Urinary bladder (tissue), 4 donors: ENCODE measurements around the gene SLC36A2. TPM values are rescaled to one million over a fixed set of nuclear protein-coding genes. Genes with fewer than 3 reads are reported as not detected.

Experiments
- DNase-seq: peaks from one replicate; pipeline ENCODE4 v3.0.0-alpha.2; 2015; ENCODE audit errors: extremely low spot score
- H3K27ac ChIP-seq: one replicate; pipeline ENCODE4 v1.5.1; 2013; ENCODE audit warnings: low read depth, mild to moderate bottlenecking, moderate library complexity
- H3K36me3 ChIP-seq: one replicate; pipeline ENCODE4 v1.6.1; 2013; ENCODE audit warnings: mild to moderate bottlenecking, moderate library complexity; ENCODE audit not compliant: insufficient read depth
- H3K4me1 ChIP-seq: one replicate; pipeline ENCODE4 v1.6.1; 2013; ENCODE audit warnings: mild to moderate bottlenecking, moderate library complexity; ENCODE audit not compliant: insufficient read depth
- H3K4me3 ChIP-seq: one replicate; pipeline ENCODE4 v1.5.1; 2013; ENCODE audit warnings: low read depth, low read length
- WGBS: extraction: QIAGEN DNeasy Blood & Tissue Kit; methylation state at CpG from one replicate; pipeline ENCODE4 v1.1.7; 2013; 5-methylcytosine and 5-hydroxymethylcytosine counted together
- polyA plus RNA-seq: library from polyadenylated mRNA; stranded (reverse); fragments of 200-250 nt; gene quantifications from one replicate; pipeline ENCODE4 v1.2.3, GENCODE V29; 2013
- total RNA-seq: library from RNA; depleted of rRNA; stranded (reverse); fragments of >200 nt; gene quantifications from one replicate; pipeline ENCODE4 v1.2.3, GENCODE V29; 2014
- donor health status: healthy with polysubstance abuse.
- donor health status: healthy.

SLC36A2 gene
- total and polyA plus RNA-seq, 2 donors = 0.03 TPM; not detected in 1

DNA sequence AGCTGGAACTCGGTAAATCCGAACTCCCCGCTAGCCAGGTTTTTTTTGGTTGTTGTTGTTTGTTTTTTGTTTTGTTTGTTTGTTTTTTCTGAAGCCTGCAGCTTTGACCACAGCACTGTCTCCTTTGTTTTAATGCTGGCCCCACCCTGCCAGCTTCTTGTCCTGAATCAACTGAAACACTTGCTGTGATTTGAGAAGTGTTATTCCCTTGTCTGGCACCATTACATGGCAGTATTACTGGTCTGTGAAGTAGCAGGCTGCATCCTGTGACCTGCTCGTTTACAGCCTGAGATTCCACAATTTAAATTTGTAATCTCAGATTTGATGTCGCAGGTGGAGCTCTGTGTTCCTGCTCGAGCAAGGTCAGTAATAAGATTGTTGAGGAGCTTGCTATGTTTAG is 1.4 kb upstream of the SLC36A2 start:
- H3K4me3 ChIP-seq = no peak overlapping the region
- 63% methylated on average over 6 of the region's 6 CpGs for WGBS
- no peak for DNase-seq

DNA sequence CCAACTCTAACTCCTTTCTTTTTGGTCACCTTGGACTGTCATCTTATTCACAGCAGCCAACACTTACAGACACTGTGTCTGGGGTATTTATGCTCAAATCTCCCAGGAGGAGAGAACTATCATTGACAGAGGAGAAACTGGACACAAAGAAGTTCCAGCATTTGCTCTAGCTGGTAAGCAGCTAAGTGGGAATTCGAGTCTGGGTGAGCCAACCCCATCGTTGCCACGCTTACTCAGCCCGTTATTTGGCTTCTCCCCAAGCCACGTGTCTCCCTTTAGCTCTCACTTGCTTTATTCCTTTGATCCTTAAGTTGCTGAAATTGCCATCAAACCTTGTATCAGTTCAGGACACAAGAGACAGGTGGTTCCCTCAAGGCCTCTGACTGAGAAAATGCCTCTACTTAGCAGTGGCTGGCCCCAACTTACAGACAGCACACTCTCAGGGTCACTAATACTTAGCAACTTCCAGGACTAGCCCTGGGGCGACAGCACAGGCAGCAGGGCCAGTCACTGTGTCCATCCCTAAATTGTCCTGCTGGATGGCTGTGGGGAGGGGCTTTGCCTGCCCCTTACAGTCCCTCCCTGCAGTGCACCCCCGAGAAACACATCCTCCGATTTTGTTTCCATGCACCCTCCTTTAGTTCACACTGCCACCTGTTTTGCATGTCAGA is 1.4 kb downstream of the SLC36A2 start:
- WGBS = 35% methylated on average over 8 of the region's 8 CpGs
- H3K27ac ChIP-seq = no peak overlapping the region
- H3K4me1 ChIP-seq = no peaks in the 10 kb centered on the region
- no peaks in the 10 kb centered on the region for H3K36me3 ChIP-seq
- DNase-seq = no peak
- no peak overlapping the region for H3K4me3 ChIP-seq

More for the DNA sequence above, 1.4 kb upstream of the SLC36A2 start:
- no peak overlapping the region for H3K27ac ChIP-seq
- H3K4me1 ChIP-seq = no peaks in the 10 kb centered on the region
- H3K36me3 ChIP-seq = no peaks in the 10 kb centered on the region

DNA sequence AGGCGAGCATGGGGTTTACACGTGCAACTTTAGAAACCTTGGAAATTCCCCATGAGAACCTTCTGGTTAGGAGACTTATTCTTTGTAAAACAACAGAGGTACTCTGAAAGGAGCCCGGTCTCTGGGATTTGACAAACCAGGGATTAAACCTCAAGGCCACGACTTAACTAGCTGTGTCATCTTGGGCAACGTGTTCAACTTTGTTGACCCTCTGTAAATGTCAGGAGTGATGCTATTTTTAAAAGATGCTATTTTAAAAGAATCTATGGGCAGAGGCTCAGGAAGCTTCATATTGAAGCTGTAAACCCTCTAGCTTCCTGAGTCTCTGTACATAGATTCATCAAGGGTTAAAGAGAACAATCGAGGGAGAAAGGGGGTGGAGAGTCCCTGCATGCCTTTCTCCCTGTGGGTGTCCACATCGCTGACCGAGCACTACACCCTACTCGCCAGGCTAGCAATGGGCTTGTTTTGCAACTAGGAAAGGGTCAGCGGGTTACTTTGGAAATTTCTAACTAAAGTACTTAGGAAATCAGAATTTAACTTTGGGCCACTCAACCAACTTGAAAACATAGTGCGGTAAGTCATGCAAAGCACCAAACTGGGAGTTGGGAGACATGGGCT is 2.1 kb downstream of the SLC36A2 start:
- WGBS = 30% methylated on average over 11 of the region's 11 CpGs
- Histone ChIP-seq H3K4me3 (no peak overlapping the region), H3K4me1 (no peaks in the 10 kb centered on the region), H3K27ac (no peak overlapping the region), H3K36me3 (no peaks in the 10 kb centered on the region)
- DNase-seq = no peak

DNA sequence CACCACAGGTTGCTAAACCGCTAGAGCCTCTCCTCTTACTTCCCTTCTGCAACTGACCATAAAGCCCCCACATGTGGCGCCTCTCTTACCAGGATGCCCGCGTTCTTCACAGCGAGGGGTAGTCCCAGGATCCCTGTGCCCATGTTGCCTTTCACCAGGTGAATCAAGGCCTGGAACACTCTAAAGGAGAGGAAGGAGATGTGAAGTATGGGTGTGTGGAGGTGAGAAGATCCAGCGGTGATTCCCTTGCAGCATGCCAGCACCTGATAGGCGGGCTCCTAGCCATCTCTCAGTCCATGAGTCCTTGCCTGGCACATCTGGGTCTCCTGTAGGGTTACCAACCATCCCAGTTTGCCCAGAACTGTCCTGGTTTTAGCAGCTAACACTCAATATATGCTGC is 3.3 kb downstream of the SLC36A2 start:
- no peak for DNase-seq
- 95% methylated on average over 7 of the region's 7 CpGs for WGBS
- Histone ChIP-seq H3K4me1 (no peaks in the 10 kb centered on the region), H3K36me3 (no peaks in the 10 kb centered on the region), H3K4me3 (no peak overlapping the region), H3K27ac (no peak overlapping the region)

DNA sequence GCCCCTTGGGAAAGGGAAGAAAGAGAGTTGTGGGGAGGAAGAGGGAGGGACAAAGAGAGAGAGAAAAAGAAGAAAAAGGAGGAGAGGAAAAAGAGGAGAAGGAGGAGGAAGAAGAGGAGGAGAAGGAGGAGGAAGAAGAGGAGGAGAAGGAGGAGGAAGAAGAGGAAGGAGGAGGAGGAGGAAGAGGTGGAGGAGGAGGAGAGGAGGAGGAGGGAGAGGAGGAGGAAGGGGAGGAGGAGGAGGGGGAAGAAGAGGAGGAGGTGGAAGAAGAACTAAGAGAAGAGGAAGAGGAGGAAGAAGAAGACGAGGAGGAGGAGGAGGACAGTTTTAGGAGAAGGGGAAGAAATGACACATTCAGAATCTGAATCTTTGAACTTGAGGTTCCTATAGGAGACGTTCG is 7.4 kb downstream of the SLC36A2 start:
- Histone ChIP-seq H3K27ac (no peak overlapping the region), H3K4me3 (no peak overlapping the region), H3K36me3 (no peaks in the 10 kb centered on the region), H3K4me1 (no peaks in the 10 kb centered on the region)
- no peak for DNase-seq
- WGBS = 82% methylated on average over 3 of the region's 3 CpGs

DNA sequence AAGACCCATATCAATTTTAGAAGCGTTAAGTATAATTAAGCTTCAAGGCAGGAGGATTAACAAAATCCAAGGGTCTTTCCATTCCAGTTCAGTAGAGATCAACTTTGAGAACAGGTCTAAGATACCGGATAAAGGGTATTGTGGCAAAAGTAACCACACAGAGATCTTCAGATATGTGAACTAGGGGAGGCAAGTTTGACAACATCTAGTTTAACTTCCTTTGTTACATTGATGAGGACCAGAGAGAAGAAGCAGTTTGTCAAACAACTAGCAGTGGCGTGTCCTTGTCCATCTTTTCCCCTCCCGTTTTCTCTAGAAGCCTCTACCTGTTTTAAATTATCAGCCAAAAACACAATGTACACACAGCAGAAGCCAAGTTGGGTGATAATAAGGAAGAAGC is 8.6 kb downstream of the SLC36A2 start:
- H3K27ac ChIP-seq = no peak overlapping the region
- WGBS = 78% methylated on average over 4 of the region's 4 CpGs
- no peak overlapping the region for H3K4me3 ChIP-seq
- no peak for DNase-seq
- no peaks in the 10 kb centered on the region for H3K4me1 ChIP-seq
- no peaks in the 10 kb centered on the region for H3K36me3 ChIP-seq

DNA sequence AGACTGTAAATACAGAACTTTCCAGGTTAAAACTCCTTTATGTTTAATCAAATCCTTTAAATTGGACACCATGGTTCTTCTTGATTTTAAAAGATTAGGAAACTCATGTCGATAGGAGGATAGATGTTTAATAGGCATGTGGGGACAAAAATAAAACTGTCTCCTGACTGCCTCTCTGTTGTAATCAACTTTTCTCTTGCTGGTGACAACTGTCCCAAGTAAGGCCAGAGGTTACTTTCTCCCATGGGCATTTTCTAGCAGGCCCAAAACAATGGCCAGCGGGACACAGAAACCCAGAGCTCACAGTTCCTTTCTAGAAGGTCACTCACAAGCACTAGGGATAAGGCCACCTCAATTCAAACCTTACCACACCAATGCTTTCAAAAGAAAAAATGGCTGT is 14.5 kb downstream of the SLC36A2 start:
- no peak for DNase-seq
- Histone ChIP-seq H3K4me1 (no peaks in the 10 kb centered on the region), H3K27ac (no peak overlapping the region), H3K4me3 (no peak overlapping the region), H3K36me3 (no peaks in the 10 kb centered on the region)
- WGBS = 83% methylated on average over 2 of the region's 2 CpGs

DNA sequence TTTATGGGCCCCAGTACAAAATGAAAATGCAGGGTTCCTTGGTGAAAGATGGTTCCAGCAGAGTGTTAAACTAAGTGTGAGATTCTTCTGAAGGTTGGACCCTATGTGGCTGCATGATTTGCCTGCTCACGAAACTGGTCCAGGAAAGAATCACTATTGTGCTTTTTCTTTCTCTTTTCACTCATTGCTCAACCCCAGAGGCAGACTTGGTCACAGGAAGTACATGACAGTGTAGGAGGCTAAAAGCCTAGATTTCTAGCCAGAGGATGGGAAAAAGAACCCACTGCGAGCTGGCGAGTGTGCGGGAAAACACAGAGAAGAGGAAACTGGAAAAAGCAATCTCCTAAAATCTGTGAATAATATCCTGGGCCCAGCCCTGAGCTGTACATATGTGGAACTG is 18.6 kb downstream of the SLC36A2 start:
- Histone ChIP-seq H3K4me3 (no peak overlapping the region), H3K36me3 (no peaks in the 10 kb centered on the region), H3K4me1 (no peaks in the 10 kb centered on the region), H3K27ac (no peak overlapping the region)
- WGBS = 89% methylated on average over 4 of the region's 4 CpGs
- DNase-seq = no peak

DNA sequence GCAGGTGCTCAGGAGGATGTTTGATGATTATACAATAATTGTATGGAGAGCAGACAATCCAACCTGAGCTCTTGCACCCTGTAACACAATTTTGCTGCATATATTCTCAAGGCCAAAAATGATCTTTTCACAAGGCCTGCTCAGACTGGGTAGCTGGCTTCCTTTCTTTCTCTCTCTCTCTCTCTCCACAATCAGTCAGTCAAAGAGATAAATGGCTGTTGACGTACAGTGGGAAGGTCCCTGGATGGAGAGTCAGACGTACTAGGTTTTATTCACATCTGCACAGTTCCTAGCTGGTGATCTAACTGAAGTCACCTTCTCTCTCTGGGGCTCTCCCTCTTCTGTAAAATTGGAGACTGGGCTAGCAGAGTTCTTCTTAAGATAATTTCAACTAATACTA is 19.8 kb downstream of the SLC36A2 start:
- Histone ChIP-seq H3K4me1 (no peaks in the 10 kb centered on the region), H3K36me3 (no peaks in the 10 kb centered on the region), H3K4me3 (no peak overlapping the region), H3K27ac (no peak overlapping the region)
- WGBS = 75% methylated on average over 2 of the region's 2 CpGs
- no peak for DNase-seq

DNA sequence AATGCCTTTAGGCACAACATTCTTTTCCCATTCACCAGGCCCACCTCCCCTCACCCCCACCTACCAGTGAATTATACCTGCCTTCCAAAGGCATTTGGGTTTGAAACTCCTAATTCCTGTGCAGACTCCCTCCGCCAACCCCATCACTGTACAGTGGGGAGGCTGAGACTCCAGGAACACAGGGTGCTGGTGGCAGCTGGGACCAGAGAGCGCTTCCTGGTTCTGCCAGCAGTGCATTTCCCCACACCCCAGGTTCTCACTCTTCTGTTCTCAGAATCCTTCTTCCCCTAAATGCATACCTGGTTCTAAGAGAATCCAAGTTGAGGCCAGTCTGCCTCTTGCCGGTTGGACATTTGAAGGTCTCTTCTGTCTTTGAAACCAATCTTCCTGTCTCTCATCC is 21.1 kb downstream of the SLC36A2 start:
- H3K27ac ChIP-seq = no peak overlapping the region
- no peak overlapping the region for H3K4me3 ChIP-seq
- no peak for DNase-seq
- H3K4me1 ChIP-seq = no peaks in the 10 kb centered on the region
- no peaks in the 10 kb centered on the region for H3K36me3 ChIP-seq
- WGBS = 91% methylated on average over 3 of the region's 3 CpGs

DNA sequence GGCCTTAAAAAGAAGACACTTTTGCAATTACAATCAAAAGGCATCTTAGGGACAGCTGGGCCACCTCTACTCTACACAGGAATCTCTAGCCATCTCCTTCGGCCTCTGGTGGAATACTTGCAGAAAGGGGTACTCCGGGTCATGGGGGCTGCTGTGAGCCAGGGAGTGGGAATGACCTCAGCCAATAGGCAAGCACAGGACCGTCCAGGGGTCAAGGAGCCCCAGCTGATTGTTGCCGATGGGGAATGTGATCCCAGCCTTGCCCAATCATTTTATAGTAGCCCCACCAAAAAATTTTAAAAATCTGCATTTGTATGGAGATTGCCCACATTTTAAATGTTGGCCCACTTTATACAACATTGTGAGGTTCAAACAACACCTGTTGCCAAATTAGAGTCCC is 26.9 kb downstream of the SLC36A2 start:
- H3K4me3 ChIP-seq = no peak overlapping the region
- DNase-seq = no peak
- 91% methylated on average over 4 of the region's 4 CpGs for WGBS
- H3K27ac ChIP-seq = no peak overlapping the region
- H3K4me1 ChIP-seq = no peaks in the 10 kb centered on the region
- H3K36me3 ChIP-seq = no peaks in the 10 kb centered on the region

DNA sequence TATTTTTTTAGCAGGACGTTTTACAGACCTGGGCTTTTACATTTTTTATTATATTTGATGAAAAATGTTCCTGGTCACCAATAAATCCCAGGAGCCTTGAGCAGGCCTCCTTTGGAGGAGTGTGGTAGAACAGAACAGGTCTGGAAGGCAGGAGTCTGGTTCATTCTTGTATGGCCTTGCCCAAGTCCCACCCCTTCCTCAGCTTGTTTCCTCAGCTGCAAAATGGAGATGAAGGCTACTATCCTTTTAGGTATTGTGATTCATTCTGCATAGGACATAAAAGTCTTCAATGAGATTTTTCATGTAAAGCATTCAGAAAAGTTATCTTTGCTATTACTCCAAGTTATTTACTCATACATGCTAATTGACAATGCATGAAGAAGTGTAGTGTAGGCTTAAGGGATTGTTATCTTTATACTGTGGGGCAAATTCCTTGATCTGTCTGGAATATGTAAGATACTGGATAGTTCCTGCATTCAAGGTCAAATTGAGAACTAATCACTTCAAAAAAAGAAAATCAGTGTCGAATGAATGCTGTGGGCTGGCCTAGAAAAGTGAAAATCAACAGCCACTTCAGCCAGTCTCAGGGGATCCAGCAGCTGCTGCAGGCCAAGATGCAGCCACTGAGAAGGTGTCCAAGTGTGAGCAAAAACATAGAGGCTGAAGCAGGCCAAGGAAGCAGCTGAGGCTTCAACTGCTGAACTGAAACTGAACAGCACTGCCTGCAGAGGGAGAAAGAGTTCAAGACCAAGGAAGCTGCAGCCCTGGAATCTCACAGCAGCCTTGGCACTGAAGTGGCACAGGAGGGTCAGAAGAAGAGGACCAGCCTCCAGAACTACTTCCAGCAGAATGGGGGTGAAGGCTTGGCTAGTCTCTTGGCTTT is 28.3 kb downstream of the SLC36A2 start:
- Histone ChIP-seq H3K4me1 (no peaks in the 10 kb centered on the region), H3K4me3 (no peak overlapping the region), H3K27ac (no peak overlapping the region), H3K36me3 (no peaks in the 10 kb centered on the region)
- no peak for DNase-seq
- WGBS = 54% methylated on average over 2 of the region's 2 CpGs

DNA sequence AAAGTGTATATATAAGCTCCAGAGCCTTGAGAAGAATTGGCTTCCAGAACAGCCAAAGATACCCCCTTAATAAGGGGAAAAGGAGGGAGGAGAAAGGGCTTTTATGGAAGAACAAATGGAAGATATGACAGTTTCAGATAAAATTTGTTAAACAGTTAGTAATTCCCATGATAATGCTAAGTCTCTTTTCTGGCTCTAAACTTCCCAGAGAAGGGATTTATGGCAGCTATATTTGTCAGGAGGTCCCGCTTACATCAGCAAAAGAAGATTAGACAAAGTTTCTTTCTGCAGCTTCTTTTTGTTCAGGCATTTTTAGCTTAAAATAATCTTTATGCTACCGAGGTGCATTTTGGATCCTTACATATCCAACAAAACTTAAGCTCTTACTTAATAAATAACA is 29.5 kb downstream of the SLC36A2 start:
- no peaks in the 10 kb centered on the region for H3K36me3 ChIP-seq
- no peak overlapping the region for H3K4me3 ChIP-seq
- no peaks in the 10 kb centered on the region for H3K4me1 ChIP-seq
- no peak overlapping the region for H3K27ac ChIP-seq
- no peak for DNase-seq
- WGBS = 21% methylated on average over 2 of the region's 2 CpGs
